ENCODE results near the gene FOLR1. TPM values are rescaled to one million over a fixed set of nuclear protein-coding genes. Genes with fewer than 3 reads are reported as not detected.
"Not testable (repeated sequence)": the region's sequence is repeated elsewhere in the genome, so short reads cannot be mapped to it uniquely, and the experiment has no call there.

The FOLR1 gene
- total RNA-seq, 1 donor from 2014 or later, result 5.6 TPM

GRCh38 chr11:72154816-72155215 is 37.1 kb upstream of the FOLR1 start:
- Mint-ChIP-seq H3K4me3 (ENCODE audit: low read depth) (no peak overlapping the region), H3K36me3 (ENCODE audit: insufficient read depth) (no peaks in the 10 kb centered on the region)

GRCh38 chr11:72155751-72156150 is 36.2 kb upstream of the FOLR1 start:
- Mint-ChIP-seq H3K36me3 (ENCODE audit: insufficient read depth) (no peaks in the 10 kb centered on the region), H3K4me1 (ENCODE audit: low read depth) (peaks cover 3% of the 10 kb centered on the region), H3K9me3 (ENCODE audit: low read depth) (no peaks in the 10 kb centered on the region), H3K4me3 (ENCODE audit: low read depth) (no peak overlapping the region), H3K27ac (no peak overlapping the region), H3K27me3 (peaks cover 6% of the 10 kb centered on the region)
- no peak for DNase-seq (ENCODE audit: low spot score, unreplicated experiment)
- TF ChIP-seq CTCF (IDR thresholded peaks at IDR 0.05; ENCODE audit: unreplicated experiment), result no peak

More at GRCh38 chr11:72154816-72155215, 37.1 kb upstream of the FOLR1 start:
- Mint-ChIP-seq H3K4me1 (ENCODE audit: low read depth) (peaks cover 3% of the 10 kb centered on the region), H3K27ac (no peak overlapping the region), H3K27me3 (peaks cover 6% of the 10 kb centered on the region), H3K9me3 (ENCODE audit: low read depth) (no peaks in the 10 kb centered on the region)
- TF ChIP-seq CTCF (IDR thresholded peaks at IDR 0.05; ENCODE audit: unreplicated experiment), result no peak
- DNase-seq (ENCODE audit: low spot score, unreplicated experiment), result no peak

GRCh38 chr11:72157131-72157530 is 34.8 kb upstream of the FOLR1 start:
- Mint-ChIP-seq H3K27me3 (peaks cover 6% of the 10 kb centered on the region), H3K27ac (no peak overlapping the region)
- no peak for TF ChIP-seq CTCF (IDR thresholded peaks at IDR 0.05; ENCODE audit: unreplicated experiment)

GRCh38 chr11:72160319-72160718 is 31.6 kb upstream of the FOLR1 start:
- peaks cover 6% of the 10 kb centered on the region for H3K27me3 Mint-ChIP-seq
- H3K27ac Mint-ChIP-seq, result no peak overlapping the region
- TF ChIP-seq CTCF (IDR thresholded peaks at IDR 0.05; ENCODE audit: unreplicated experiment), result no peak
- H3K9me3 Mint-ChIP-seq (ENCODE audit: low read depth), result peaks cover 5% of the 10 kb centered on the region
- peaks cover 3% of the 10 kb centered on the region for H3K4me1 Mint-ChIP-seq (ENCODE audit: low read depth)
- no peak overlapping the region for H3K4me3 Mint-ChIP-seq (ENCODE audit: low read depth)
- no peak for DNase-seq (ENCODE audit: low spot score, unreplicated experiment)
- no peaks in the 10 kb centered on the region for H3K36me3 Mint-ChIP-seq (ENCODE audit: insufficient read depth)

More at GRCh38 chr11:72157131-72157530, 34.8 kb upstream of the FOLR1 start:
- peaks cover 3% of the 10 kb centered on the region for H3K4me1 Mint-ChIP-seq (ENCODE audit: low read depth)
- no peaks in the 10 kb centered on the region for H3K9me3 Mint-ChIP-seq (ENCODE audit: low read depth)
- no peak for DNase-seq (ENCODE audit: low spot score, unreplicated experiment)
- H3K36me3 Mint-ChIP-seq (ENCODE audit: insufficient read depth), result no peaks in the 10 kb centered on the region
- H3K4me3 Mint-ChIP-seq (ENCODE audit: low read depth), result no peak overlapping the region

- Mint-ChIP-seq H3K9me3 (ENCODE audit: low read depth) (peaks cover 5% of the 10 kb centered on the region), H3K36me3 (ENCODE audit: insufficient read depth) (no peaks in the 10 kb centered on the region), H3K27me3 (peaks cover 6% of the 10 kb centered on the region), H3K4me1 (ENCODE audit: low read depth) (no peaks in the 10 kb centered on the region), H3K4me3 (ENCODE audit: low read depth) (no peak overlapping the region), H3K27ac (no peak overlapping the region)
- DNase-seq (ENCODE audit: low spot score, unreplicated experiment), result no peak
- TF ChIP-seq CTCF (IDR thresholded peaks at IDR 0.05; ENCODE audit: unreplicated experiment), result no peak
These were observed 28.9 kb upstream of the FOLR1 start for GRCh38 chr11:72162891-72163492.

GRCh38 chr11:72164187-72164586 is 27.8 kb upstream of the FOLR1 start:
- H3K36me3 Mint-ChIP-seq (ENCODE audit: insufficient read depth); H3K9me3 Mint-ChIP-seq (ENCODE audit: low read depth); H3K4me3 Mint-ChIP-seq (ENCODE audit: low read depth); DNase-seq (ENCODE audit: low spot score, unreplicated experiment); H3K4me1 Mint-ChIP-seq (ENCODE audit: low read depth); H3K27me3 Mint-ChIP-seq: not testable (repeated sequence)
- H3K27ac Mint-ChIP-seq, result peak overlapping the region; percentile 39

GRCh38 chr11:72169046-72169555 is 22.8 kb upstream of the FOLR1 start:
- not testable (repeated sequence) for DNase-seq (ENCODE audit: low spot score, unreplicated experiment); H3K9me3 Mint-ChIP-seq (ENCODE audit: low read depth); H3K36me3 Mint-ChIP-seq (ENCODE audit: insufficient read depth); H3K4me3 Mint-ChIP-seq (ENCODE audit: low read depth); H3K4me1 Mint-ChIP-seq (ENCODE audit: low read depth); H3K27me3 Mint-ChIP-seq; H3K27ac Mint-ChIP-seq

- H3K4me1 Mint-ChIP-seq (ENCODE audit: low read depth); H3K27ac Mint-ChIP-seq; DNase-seq (ENCODE audit: low spot score, unreplicated experiment); H3K4me3 Mint-ChIP-seq (ENCODE audit: low read depth); H3K27me3 Mint-ChIP-seq; H3K36me3 Mint-ChIP-seq (ENCODE audit: insufficient read depth); H3K9me3 Mint-ChIP-seq (ENCODE audit: low read depth): not testable (repeated sequence)
These were observed 22.2 kb upstream of the FOLR1 start for GRCh38 chr11:72169754-72170153.

Data from progenitor cell of endocrine pancreas (in vitro differentiated cells).